Measurements from ENCODE around the gene CALHM4.

GRCh38 chr6:116564311-116564710 is 10.8 kb downstream of the CALHM4 start:
- TF ChIP-seq CTCF (IDR thresholded peaks at IDR 0.05) (no peak), CHD2 (IDR thresholded peaks at IDR 0.05; ENCODE audit: low read length, partially characterized antibody) (no peak), RAD21 (conservative IDR thresholded peaks at IDR 0.05 in 1 of 2, IDR thresholded peaks at IDR 0.05 in 1 of 2) (no peak), MYC (IDR thresholded peaks at IDR 0.05; ENCODE audit: borderline replicate concordance, low read length) (no peak), ESRRA (IDR thresholded peaks at IDR 0.05; ENCODE audit: borderline replicate concordance, low read length) (no peak), MAFK (IDR thresholded peaks at IDR 0.05; ENCODE audit: partially characterized antibody) (no peak)
